Effector CD4-positive, alpha-beta T cell (primary cell): ENCODE data around the gene KCNB1.
"Not testable (repeated sequence)": the region's sequence is repeated elsewhere in the genome, so short reads cannot be mapped to it uniquely, and the experiment has no call there.

Experiments
- DNase-seq: peaks from one replicate; pipeline ENCODE4 v3.0.0-alpha.2; 2020

Gene KCNB1

GRCh38 chr20:49314052-49314451 lies 168.4 kb downstream of the KCNB1 start:
- not testable (repeated sequence) for DNase-seq
